ENCODE results near the gene RNF26. TPM values are rescaled to one million over a fixed set of nuclear protein-coding genes. Genes with fewer than 3 reads are reported as not detected.

RNF26 gene
- total RNA-seq, 1 experiment from 2014 or later: 90.6 TPM

DNA sequence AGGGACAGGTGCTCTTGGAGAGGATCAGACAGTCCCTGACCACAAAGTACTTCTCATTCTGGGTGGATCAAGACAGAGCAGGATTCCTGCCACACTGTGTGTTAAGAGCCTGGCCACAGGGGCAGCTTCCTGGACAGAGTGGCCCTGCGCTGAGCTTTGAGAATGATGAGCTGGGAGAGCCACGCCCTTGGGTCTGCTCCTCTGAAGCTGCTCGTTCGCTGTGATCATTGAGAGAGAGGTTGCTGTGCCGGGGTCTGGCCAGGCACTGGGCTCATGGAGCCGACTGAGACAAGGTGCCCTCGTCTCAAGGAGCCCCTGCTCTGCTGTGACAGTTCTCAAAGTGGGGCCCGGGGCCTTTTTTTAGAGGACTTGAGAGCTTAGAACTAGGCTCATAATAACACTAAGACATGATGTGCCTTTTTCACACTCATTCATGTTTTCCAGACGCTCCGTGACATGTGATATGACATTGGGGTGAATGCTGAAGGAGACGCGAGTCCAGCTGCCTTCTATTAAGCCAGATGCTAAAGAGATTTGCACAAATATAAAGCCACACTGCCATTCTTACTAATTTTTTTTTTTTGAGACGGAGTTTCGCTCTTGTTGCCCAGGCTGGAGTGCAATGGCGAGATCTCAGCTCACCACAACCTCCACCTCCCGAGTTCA lies 13.7 kb downstream of the RNF26 start:
- ChIA-PET CTCF (interaction anchor here (0.6 to 2.0 kb wide), 11 partner anchors 8 to 41 kb away, joined by 3 to 14 read pairs (median 3); partner anchors contain the start of gene RNF26), POLR2A (interaction anchor here (0.6 kb wide), 1 partner anchor 51 kb away, joined by 4 read pairs; no protein-coding TSS in a partner anchor)
- no peak overlapping the region for H3K27ac Mint-ChIP-seq
- H3K4me1 Mint-ChIP-seq: peaks cover 4% of the 10 kb centered on the region
- peaks cover 56% of the 10 kb centered on the region for H3K27me3 Mint-ChIP-seq (ENCODE audit: low read depth)
- TF ChIP-seq ZNF671 (CRISPR knock-in tag; IDR thresholded peaks at IDR 0.05): no peak
- TF ChIP-seq EMX1 (CRISPR knock-in tag; IDR thresholded peaks at IDR 0.05): no peak
- TF ChIP-seq, protein P1, sequence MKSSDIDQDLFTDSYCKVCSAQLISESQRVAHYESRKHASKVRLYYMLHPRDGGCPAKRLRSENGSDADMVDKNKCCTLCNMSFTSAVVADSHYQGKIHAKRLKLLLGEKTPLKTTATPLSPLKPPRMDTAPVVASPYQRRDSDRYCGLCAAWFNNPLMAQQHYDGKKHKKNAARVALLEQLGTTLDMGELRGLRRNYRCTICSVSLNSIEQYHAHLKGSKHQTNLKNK (CRISPR knock-in tag; IDR thresholded peaks at IDR 0.05): no peak
- no peak for TF ChIP-seq ESRRA (CRISPR knock-in tag; IDR thresholded peaks at IDR 0.05; ENCODE audit: borderline replicate concordance)
- TF ChIP-seq, protein P2, sequence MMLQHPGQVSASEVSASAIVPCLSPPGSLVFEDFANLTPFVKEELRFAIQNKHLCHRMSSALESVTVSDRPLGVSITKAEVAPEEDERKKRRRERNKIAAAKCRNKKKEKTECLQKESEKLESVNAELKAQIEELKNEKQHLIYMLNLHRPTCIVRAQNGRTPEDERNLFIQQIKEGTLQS (CRISPR knock-in tag; conservative IDR thresholded peaks at IDR 0.05): no peak
- TF ChIP-seq, protein P3, sequence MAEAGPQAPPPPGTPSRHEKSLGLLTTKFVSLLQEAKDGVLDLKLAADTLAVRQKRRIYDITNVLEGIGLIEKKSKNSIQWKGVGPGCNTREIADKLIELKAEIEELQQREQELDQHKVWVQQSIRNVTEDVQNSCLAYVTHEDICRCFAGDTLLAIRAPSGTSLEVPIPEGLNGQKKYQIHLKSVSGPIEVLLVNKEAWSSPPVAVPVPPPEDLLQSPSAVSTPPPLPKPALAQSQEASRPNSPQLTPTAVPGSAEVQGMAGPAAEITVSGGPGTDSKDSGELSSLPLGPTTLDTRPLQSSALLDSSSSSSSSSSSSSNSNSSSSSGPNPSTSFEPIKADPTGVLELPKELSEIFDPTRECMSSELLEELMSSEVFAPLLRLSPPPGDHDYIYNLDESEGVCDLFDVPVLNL (CRISPR knock-in tag; IDR thresholded peaks at IDR 0.05; ENCODE audit: borderline replicate concordance, low read depth): no peak
- no peak for TF ChIP-seq FOXK1 (CRISPR knock-in tag; IDR thresholded peaks at IDR 0.05)
- TF ChIP-seq OVOL2 (CRISPR knock-in tag; IDR thresholded peaks at IDR 0.05; ENCODE audit: borderline replicate concordance): no peak
- TF ChIP-seq, protein P4, sequence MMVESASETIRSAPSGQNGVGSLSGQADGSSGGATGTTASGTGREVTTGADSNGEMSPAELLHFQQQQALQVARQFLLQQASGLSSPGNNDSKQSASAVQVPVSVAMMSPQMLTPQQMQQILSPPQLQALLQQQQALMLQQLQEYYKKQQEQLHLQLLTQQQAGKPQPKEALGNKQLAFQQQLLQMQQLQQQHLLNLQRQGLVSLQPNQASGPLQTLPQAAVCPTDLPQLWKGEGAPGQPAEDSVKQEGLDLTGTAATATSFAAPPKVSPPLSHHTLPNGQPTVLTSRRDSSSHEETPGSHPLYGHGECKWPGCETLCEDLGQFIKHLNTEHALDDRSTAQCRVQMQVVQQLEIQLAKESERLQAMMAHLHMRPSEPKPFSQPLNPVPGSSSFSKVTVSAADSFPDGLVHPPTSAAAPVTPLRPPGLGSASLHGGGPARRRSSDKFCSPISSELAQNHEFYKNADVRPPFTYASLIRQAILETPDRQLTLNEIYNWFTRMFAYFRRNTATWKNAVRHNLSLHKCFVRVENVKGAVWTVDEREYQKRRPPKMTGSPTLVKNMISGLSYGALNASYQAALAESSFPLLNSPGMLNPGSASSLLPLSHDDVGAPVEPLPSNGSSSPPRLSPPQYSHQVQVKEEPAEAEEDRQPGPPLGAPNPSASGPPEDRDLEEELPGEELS (CRISPR knock-in tag; IDR thresholded peaks at IDR 0.05): no peak
- no peak for TF ChIP-seq ZNF263 (CRISPR knock-in tag; IDR thresholded peaks at IDR 0.05; ENCODE audit: low read depth)
- ATAC-seq: no peak
- DNase-seq (ENCODE audit: low spot score): no peak
- no peaks in the 10 kb centered on the region for H3K36me3 Mint-ChIP-seq
- H3K4me3 Mint-ChIP-seq: no peak overlapping the region
- H3K9me3 Mint-ChIP-seq: 0 out of 2 replicates have a peak, but pooled peaks cover 4% of the 10 kb centered on the region

DNA sequence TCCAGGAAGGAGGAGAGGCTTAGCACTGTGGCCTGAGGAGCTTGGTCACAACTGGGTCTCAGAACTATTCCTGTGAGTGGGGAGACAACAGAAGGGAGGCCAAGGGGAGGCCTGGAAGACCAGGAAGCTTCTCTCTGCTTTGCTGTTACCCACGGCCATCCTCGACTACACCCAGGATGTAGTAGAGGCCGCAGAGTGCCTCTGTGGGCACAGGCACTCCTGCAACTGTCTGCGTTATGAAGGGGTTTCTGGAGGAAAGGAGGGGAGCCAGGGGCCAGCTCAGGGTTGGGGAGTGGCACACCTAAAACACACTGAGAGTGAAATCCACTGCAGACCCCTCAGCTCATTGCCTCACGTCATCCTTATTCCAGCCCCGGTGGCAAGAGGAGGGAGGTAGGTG lies 16.0 kb downstream of the RNF26 start:
- CTCF ChIA-PET: interaction anchor here (0.6 to 1.7 kb wide), 4 partner anchors 10 to 125 kb away, joined by 3 to 9 read pairs (median 5); no protein-coding TSS in a partner anchor
- Mint-ChIP-seq H3K27ac (no peak overlapping the region), H3K4me1 (peaks cover 6% of the 10 kb centered on the region), H3K27me3 (ENCODE audit: low read depth) (peaks cover 39% of the 10 kb centered on the region), H3K4me3 (no peak overlapping the region), H3K9me3 (0 out of 2 replicates have a peak, but pooled peaks cover 4% of the 10 kb centered on the region), H3K36me3 (no peaks in the 10 kb centered on the region)
- POLR2A ChIA-PET: no interaction called here
- TF ChIP-seq JAZF1 (CRISPR knock-in tag; IDR thresholded peaks at IDR 0.05): no peak
- TF ChIP-seq NR2C2 (CRISPR knock-in tag; IDR thresholded peaks at IDR 0.05): no peak
- TF ChIP-seq SOX15 (CRISPR knock-in tag; IDR thresholded peaks at IDR 0.05): no peak
- TF ChIP-seq, protein P5, sequence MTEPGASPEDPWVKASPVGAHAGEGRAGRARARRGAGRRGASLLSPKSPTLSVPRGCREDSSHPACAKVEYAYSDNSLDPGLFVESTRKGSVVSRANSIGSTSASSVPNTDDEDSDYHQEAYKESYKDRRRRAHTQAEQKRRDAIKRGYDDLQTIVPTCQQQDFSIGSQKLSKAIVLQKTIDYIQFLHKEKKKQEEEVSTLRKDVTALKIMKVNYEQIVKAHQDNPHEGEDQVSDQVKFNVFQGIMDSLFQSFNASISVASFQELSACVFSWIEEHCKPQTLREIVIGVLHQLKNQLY (CRISPR knock-in tag; IDR thresholded peaks at IDR 0.05): no peak
- no peak for TF ChIP-seq ZNF317 (CRISPR knock-in tag; IDR thresholded peaks at IDR 0.05; ENCODE audit: borderline replicate concordance, low read depth)
- TF ChIP-seq, protein P2 (CRISPR knock-in tag; conservative IDR thresholded peaks at IDR 0.05): no peak
- TF ChIP-seq, protein P6, sequence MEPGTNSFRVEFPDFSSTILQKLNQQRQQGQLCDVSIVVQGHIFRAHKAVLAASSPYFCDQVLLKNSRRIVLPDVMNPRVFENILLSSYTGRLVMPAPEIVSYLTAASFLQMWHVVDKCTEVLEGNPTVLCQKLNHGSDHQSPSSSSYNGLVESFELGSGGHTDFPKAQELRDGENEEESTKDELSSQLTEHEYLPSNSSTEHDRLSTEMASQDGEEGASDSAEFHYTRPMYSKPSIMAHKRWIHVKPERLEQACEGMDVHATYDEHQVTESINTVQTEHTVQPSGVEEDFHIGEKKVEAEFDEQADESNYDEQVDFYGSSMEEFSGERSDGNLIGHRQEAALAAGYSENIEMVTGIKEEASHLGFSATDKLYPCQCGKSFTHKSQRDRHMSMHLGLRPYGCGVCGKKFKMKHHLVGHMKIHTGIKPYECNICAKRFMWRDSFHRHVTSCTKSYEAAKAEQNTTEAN (CRISPR knock-in tag; IDR thresholded peaks at IDR 0.05): no peak
- TF ChIP-seq, protein P7, sequence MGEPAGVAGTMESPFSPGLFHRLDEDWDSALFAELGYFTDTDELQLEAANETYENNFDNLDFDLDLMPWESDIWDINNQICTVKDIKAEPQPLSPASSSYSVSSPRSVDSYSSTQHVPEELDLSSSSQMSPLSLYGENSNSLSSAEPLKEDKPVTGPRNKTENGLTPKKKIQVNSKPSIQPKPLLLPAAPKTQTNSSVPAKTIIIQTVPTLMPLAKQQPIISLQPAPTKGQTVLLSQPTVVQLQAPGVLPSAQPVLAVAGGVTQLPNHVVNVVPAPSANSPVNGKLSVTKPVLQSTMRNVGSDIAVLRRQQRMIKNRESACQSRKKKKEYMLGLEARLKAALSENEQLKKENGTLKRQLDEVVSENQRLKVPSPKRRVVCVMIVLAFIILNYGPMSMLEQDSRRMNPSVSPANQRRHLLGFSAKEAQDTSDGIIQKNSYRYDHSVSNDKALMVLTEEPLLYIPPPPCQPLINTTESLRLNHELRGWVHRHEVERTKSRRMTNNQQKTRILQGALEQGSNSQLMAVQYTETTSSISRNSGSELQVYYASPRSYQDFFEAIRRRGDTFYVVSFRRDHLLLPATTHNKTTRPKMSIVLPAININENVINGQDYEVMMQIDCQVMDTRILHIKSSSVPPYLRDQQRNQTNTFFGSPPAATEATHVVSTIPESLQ (CRISPR knock-in tag; IDR thresholded peaks at IDR 0.05): no peak
- TF ChIP-seq KAT7 (CRISPR knock-in tag; IDR thresholded peaks at IDR 0.05; ENCODE audit: borderline replicate concordance): no peak
- TF ChIP-seq MXD4 (CRISPR knock-in tag; IDR thresholded peaks at IDR 0.05; ENCODE audit: borderline replicate concordance): no peak
- TF ChIP-seq, protein P8, sequence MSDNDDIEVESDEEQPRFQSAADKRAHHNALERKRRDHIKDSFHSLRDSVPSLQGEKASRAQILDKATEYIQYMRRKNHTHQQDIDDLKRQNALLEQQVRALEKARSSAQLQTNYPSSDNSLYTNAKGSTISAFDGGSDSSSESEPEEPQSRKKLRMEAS (CRISPR knock-in tag; IDR thresholded peaks at IDR 0.05): no peak
- TF ChIP-seq MYBL2 (CRISPR knock-in tag; IDR thresholded peaks at IDR 0.05): no peak
- TF ChIP-seq ETV6 (CRISPR knock-in tag; IDR thresholded peaks at IDR 0.05): no peak
- no peak for TF ChIP-seq TEAD1 (CRISPR knock-in tag; IDR thresholded peaks at IDR 0.05)
- no peak for TF ChIP-seq ZNF416 (CRISPR knock-in tag; IDR thresholded peaks at IDR 0.05)
- ATAC-seq (no peak), DNase-seq (ENCODE audit: low spot score) (no peak)
